ENCODE results near the gene FAM168B. TPM values are rescaled to one million over a fixed set of nuclear protein-coding genes. Genes with fewer than 3 reads are reported as not detected.
"Not testable (repeated sequence)": the region's sequence is repeated elsewhere in the genome, so short reads cannot be mapped to it uniquely, and the experiment has no call there.

The FAM168B gene
- polyA plus RNA-seq, 1 of the 3 experiments (the other 2 are of a cell fraction) = 72.7 TPM

- Histone ChIP-seq H2AFZ (ENCODE audit: low read depth) (no peak overlapping the region), H3K4me1 (ENCODE audit: control insufficient read depth in 1 of 2, insufficient read depth in 2 of 2, low read depth in 1 of 2, low read length in 1 of 2) (no peaks in the 10 kb centered on the region), H3F3A (replicated peaks; ENCODE audit: insufficient read depth) (no peaks in the 10 kb centered on the region), H3K9me3 (no peaks in the 10 kb centered on the region), H3K4me2 (no peak overlapping the region), H3K79me2 (ENCODE audit: insufficient read depth) (peaks cover 99% of the 10 kb centered on the region), H4K20me1 (ENCODE audit: insufficient read depth) (peaks cover 34% of the 10 kb centered on the region), H3K36me3 (replicated peaks in 1 of 2; ENCODE audit: control insufficient read depth in 1 of 2, insufficient read depth in 2 of 2, low read length in 1 of 2) (peaks cover 0 to 3% of the 10 kb centered on the region in 2 experiments), H3K27ac (ENCODE audit: low read depth in 2 of 2, low read length in 1 of 2) (no peak overlapping the region), H3K4me3 (ENCODE audit: low read depth in 2 of 2, low read length in 1 of 2) (no peak overlapping the region), H3K9me2 (no peaks in the 10 kb centered on the region), H3K9ac (no peak overlapping the region), H3K27me3 (ENCODE audit: insufficient read depth) (no peaks in the 10 kb centered on the region)
- DNase-seq = no peak
- POLR2A ChIA-PET = no interaction called here
- CTCF ChIA-PET = no interaction called here
- no peak for TF ChIP-seq YY1 (IDR thresholded peaks at IDR 0.05; ENCODE audit: low read depth)
- TF ChIP-seq REST (IDR thresholded peaks at IDR 0.05; ENCODE audit: low read depth, low read length) = no peak
- no peak for TF ChIP-seq EZH2phosphoT487 (IDR thresholded peaks at IDR 0.05; ENCODE audit: borderline replicate concordance, low read depth)
Measured at GRCh38 chr2:131115752-131116151, 22.5 kb upstream of the FAM168B start.

- CTCF ChIA-PET; H3K27ac ChIP-seq (ENCODE audit: low read depth in 2 of 2, low read length in 1 of 2); H3K36me3 ChIP-seq (replicated peaks in 1 of 2; ENCODE audit: control insufficient read depth in 1 of 2, insufficient read depth in 2 of 2, low read length in 1 of 2); H3K4me3 ChIP-seq (ENCODE audit: low read depth in 2 of 2, low read length in 1 of 2); H3K9me2 ChIP-seq; H3K4me2 ChIP-seq; H3K9ac ChIP-seq; H3K27me3 ChIP-seq (ENCODE audit: insufficient read depth); DNase-seq; H3K9me3 ChIP-seq; H3K4me1 ChIP-seq (ENCODE audit: control insufficient read depth in 1 of 2, insufficient read depth in 2 of 2, low read depth in 1 of 2, low read length in 1 of 2); H3F3A ChIP-seq (replicated peaks; ENCODE audit: insufficient read depth); H2AFZ ChIP-seq (ENCODE audit: low read depth); POLR2A ChIA-PET: not testable (repeated sequence)
- Histone ChIP-seq H3K79me2 (ENCODE audit: insufficient read depth) (peaks cover 99% of the 10 kb centered on the region), H4K20me1 (ENCODE audit: insufficient read depth) (peaks cover 34% of the 10 kb centered on the region)
- WGBS (ENCODE audit: low lambda C conversion rate) = 94% methylated on average over 3 of the region's 3 CpGs
Measured at GRCh38 chr2:131114950-131115349, 21.7 kb upstream of the FAM168B start.

- POLR2A ChIA-PET = no interaction called here
- Histone ChIP-seq H4K20me1 (ENCODE audit: insufficient read depth) (peaks cover 23% of the 10 kb centered on the region), H3K27me3 (ENCODE audit: insufficient read depth) (no peaks in the 10 kb centered on the region), H3K4me1 (ENCODE audit: control insufficient read depth in 1 of 2, insufficient read depth in 2 of 2, low read depth in 1 of 2, low read length in 1 of 2) (no peaks in the 10 kb centered on the region), H3K27ac (ENCODE audit: low read depth in 2 of 2, low read length in 1 of 2) (no peak overlapping the region), H3K4me3 (ENCODE audit: low read depth in 2 of 2, low read length in 1 of 2) (no peak overlapping the region), H3K4me2 (no peak overlapping the region), H3K9ac (no peak overlapping the region), H2AFZ (ENCODE audit: low read depth) (no peak overlapping the region), H3K9me2 (no peaks in the 10 kb centered on the region), H3K79me2 (ENCODE audit: insufficient read depth) (peaks cover 99% of the 10 kb centered on the region), H3F3A (replicated peaks; ENCODE audit: insufficient read depth) (no peaks in the 10 kb centered on the region), H3K36me3 (replicated peaks in 1 of 2; ENCODE audit: control insufficient read depth in 1 of 2, insufficient read depth in 2 of 2, low read length in 1 of 2) (peaks cover 0 to 14% of the 10 kb centered on the region in 2 experiments), H3K9me3 (no peaks in the 10 kb centered on the region)
- DNase-seq = no peak
- TF ChIP-seq MAX (IDR thresholded peaks at IDR 0.05; ENCODE audit: low read depth) (no peak), USF1 (IDR thresholded peaks at IDR 0.05; ENCODE audit: borderline replicate concordance, low read depth) (no peak), EP300 (IDR thresholded peaks at IDR 0.05; ENCODE audit: borderline replicate concordance in 1 of 2, low read depth in 1 of 2, low read length in 1 of 2) (no peak), RAD21 (IDR thresholded peaks at IDR 0.05; ENCODE audit: low read length) (no peak), RFX5 (IDR thresholded peaks at IDR 0.05; ENCODE audit: low read length) (no peak), YY1 (IDR thresholded peaks at IDR 0.05; ENCODE audit: low read depth) (no peak), FOXM1 (IDR thresholded peaks at IDR 0.05; ENCODE audit: low read depth) (no peak), NRF1 (IDR thresholded peaks at IDR 0.05; ENCODE audit: low read depth, low read length) (no peak), MXI1 (IDR thresholded peaks at IDR 0.05; ENCODE audit: low read depth, low read length) (no peak), REST (IDR thresholded peaks at IDR 0.05; ENCODE audit: low read depth, low read length) (no peak), FOSL2 (IDR thresholded peaks at IDR 0.05; ENCODE audit: borderline replicate concordance, low read depth) (no peak)
- 97% methylated on average over 7 of the region's 7 CpGs for WGBS (ENCODE audit: low lambda C conversion rate)
- CTCF ChIA-PET = no interaction called here
Measured at GRCh38 chr2:131113566-131114227, 20.4 kb upstream of the FAM168B start.

Measured in SK-N-SH (cell line).